GM10266 (cell line): ENCODE data around the gene ATP1A4.

ENCODE experiments used
- DNase-seq: peaks from one replicate; pipeline ENCODE4 v3.0.0; 2012; ENCODE audit errors: extremely low spot score
- TF ChIP-seq, protein P1 (sequence below): IDR thresholded peaks from 2 replicates; pipeline ENCODE4 v1.5.1; 2012; ENCODE audit warnings: mild to moderate bottlenecking, low read depth; ENCODE audit not compliant: control insufficient read depth, insufficient read depth; ENCODE audit errors: missing control alignments

ATP1A4 gene

DNA sequence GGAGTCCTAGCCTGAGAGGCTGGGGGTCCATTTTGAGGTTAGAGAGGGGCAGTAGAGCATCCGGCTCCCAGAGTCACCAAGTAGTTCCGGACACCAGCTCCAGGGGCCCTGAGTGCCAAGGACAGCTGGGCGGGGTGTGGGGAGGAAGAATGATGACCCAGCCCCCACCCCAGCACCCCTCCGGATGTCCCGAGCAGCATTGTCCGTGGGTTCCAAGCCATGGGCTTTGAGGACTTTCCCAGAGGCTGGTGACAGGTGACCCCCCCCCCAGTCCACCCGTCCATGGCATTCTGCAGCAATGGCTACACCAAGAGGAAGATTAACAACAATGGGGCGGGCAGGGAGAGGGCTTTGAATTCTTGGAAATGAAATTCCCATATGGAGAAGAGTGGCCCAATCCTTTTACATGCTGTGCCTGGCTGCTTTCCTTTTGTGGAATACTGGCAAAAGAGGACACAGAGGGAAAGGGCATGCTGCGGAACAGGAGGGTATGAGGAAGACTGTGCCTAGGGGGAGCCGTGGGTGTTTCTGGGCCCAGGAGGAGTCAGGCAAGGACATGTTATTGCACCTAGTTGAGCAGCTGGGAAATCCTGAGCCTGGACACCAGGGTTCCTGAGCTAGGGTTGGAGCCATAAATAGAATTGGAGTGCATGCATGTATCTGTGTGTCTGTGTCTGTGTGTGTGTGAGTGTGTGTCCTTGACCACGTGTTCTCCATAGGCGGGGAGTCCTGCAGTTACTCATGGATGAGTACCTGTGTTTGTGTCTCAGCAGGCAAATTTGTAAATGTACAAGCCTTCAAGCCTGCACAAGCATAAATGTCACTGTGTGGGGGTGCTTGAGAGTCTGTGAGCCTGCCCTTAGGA lies 34.9 kb upstream of the ATP1A4 start:
- TF ChIP-seq, protein P1, sequence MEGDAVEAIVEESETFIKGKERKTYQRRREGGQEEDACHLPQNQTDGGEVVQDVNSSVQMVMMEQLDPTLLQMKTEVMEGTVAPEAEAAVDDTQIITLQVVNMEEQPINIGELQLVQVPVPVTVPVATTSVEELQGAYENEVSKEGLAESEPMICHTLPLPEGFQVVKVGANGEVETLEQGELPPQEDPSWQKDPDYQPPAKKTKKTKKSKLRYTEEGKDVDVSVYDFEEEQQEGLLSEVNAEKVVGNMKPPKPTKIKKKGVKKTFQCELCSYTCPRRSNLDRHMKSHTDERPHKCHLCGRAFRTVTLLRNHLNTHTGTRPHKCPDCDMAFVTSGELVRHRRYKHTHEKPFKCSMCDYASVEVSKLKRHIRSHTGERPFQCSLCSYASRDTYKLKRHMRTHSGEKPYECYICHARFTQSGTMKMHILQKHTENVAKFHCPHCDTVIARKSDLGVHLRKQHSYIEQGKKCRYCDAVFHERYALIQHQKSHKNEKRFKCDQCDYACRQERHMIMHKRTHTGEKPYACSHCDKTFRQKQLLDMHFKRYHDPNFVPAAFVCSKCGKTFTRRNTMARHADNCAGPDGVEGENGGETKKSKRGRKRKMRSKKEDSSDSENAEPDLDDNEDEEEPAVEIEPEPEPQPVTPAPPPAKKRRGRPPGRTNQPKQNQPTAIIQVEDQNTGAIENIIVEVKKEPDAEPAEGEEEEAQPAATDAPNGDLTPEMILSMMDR, result no peak
- DNase-seq, result no peak

DNA sequence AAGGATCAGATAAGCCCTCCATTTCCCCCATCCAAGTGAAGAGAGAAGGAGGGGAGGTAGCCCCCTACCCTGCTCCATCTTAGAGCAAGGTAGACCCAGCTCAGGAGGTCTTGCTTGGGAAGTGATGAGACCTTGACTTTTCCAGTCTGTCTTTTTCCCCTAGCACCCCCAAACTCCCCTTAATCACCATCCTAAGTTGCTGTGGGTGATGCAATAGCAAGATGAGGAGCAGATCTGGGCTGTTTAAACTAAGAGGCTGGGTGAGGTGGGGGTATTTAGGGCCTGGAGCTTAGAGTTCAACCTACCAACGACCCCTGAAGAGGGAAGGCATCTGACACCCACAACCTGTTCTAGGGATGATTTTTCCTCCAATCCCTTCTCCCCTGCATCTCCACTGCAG lies 34.1 kb upstream of the ATP1A4 start:
- no peak for DNase-seq
- TF ChIP-seq, protein P1, result no peak

DNA sequence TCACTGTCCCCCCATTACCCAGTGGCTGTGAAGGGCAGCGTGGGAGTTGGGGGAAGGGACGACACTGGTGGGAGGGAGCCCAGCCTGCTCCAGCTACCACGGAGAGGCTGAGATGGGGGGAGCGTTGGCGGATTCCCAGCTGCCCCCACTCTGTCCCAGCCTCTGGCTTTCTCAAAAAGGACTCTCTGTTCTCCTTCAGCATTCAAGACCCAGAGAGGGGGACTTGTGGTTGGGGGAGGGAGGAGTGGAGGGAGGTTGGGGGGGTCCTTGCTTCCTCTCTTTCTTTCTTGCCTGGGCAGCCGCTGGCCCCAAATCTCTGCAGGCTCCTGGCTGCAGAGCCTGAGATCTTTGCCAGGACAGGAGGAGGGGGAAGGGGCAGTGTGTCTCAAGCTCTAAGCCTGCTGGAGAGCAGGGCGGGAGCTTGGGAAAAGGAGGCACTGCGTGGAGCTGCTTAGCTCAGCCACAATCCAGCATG lies 33.7 kb upstream of the ATP1A4 start:
- no peak for DNase-seq
- TF ChIP-seq, protein P1, result no peak

DNA sequence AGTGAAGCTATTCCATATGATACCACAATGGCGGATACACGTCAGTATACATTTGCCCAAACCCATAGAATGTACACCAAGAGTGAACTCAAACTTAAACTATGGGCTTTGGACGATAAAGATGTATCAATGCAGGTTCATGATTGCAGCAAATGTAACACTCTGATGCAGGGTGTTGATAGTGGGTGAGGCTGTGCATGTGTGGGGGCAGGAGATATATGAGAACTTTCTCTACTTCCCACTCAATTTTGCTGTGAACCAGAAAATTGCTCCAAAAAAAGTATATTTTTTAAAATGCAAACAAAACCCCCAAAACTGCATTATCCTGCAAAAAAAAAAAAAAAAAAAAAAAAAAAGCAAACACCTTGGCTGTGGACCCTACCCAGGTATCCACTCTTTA lies 32.5 kb upstream of the ATP1A4 start:
- TF ChIP-seq, protein P1, result no peak
- no peak for DNase-seq

DNA sequence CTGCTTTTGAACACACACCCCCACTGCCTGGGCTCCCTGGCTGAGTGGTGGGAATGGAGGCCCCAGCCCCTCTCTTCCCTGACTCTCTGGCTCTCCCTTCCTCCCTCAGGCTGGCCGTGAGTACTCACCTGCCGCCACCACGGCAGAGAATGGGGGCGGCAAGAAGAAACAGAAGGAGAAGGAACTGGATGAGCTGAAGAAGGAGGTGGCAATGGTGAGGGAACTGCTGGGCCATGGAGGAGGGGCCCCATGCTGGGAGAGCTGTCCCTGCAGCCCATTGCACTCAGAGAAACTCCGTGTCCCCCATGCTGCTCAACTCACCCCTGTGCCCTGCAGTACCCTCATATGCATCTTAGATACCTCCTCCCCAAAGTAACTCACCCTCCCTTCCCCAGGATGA lies 30.6 kb upstream of the ATP1A4 start:
- no peak for DNase-seq
- TF ChIP-seq, protein P1, result no peak

DNA sequence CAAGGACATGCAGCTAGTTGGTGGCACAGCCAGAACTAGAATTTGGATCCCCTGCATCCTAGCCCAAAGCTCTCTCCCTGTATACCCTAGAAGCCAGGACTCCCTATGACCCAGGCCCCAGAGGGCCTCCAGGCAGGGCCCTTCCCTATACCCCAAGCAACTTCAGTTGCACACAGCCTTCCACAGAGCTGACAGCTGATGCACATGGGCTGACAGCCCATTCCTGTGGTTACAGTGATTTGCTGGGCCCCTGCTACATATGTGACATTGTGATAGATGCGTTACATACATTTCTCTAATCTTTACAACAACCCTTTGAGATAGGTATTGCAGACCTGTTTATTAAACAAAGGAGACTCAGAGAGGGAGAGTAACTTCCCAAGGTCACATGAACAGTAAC lies 30.0 kb upstream of the ATP1A4 start:
- DNase-seq, result no peak
- TF ChIP-seq, protein P1, result no peak

DNA sequence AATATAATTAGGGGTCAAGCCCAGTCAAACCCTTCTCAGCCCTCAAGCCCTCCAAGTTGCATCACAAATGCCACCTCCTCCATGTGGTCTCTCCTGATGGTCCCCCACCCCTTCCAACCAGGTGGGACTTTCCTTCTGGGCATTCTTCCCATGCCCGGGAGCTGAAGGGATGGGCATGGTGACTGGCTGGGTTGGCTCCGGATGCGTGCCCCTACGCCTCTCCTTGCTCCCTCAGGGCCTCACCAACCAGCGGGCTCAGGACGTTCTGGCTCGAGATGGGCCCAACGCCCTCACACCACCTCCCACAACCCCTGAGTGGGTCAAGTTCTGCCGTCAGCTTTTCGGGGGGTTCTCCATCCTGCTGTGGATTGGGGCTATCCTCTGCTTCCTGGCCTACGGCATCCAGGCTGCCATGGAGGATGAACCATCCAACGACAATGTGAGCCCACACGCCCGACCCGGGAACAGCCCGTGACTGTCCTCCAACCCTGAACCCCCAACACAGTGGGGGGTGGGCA lies 28.4 kb upstream of the ATP1A4 start:
- no peak for DNase-seq
- TF ChIP-seq, protein P1, result no peak
